ENCODE results near the gene FAM43A.

The FAM43A gene

DNA sequence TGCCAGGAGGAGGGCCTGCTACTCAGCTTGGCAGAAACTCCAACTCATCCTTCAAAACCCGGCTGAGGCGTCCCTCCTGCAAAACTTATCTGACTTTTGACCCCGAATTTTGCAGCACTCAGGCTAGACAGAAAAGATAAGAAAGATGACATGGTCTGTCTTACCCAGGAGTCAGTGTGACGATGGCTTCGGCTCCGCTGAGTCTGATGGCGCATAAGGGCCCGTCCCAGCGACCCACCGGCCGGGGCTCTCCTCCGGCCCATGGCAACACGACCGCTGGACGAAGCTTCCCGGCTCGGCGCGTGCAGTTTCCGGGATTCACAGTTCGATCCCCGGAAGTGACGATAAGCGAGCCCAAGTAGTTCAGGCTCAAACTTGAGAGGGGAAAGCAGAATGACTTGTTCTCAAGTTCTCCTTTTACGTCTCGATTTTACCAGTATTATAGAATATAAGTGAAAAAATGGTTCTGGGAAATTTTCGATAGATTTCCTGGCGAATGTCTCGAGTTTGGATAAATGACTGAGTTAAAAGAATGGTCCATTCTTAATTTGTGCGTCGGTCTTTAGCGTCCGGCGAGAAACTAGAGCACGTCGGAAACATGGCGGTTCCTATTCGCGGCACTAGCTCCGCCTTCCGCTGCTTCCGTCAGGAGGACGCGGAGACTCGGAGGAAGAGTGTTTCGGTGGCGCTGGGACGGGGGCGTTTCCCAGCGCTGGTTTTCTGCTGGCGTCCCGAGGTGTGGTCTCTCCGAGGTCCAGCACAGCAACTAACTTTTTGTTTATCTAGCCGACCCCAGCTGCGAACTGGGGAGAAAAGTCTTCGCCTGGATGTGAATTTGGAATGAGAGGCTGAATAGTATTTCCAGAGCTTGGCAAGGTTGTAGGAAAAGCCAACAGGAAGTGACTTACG lies 13.5 kb upstream of the FAM43A start, which contains the start of gene LSG1:
Gene LSG1, minus strand, starts transcription at position 292 of the 909 bp plus-strand sequence. Its CDS starts 29 bp downstream, at position 263.
- Histone ChIP-seq H4K20me1 (ENCODE audit: insufficient read depth) (peaks cover 7% of the 10 kb centered on the region), H3K36me3 (ENCODE audit: insufficient read depth) (no peaks in the 10 kb centered on the region; the same call in 1 of the 2 replicates), H3K4me1 (ENCODE audit: low read depth, poor library complexity, severe bottlenecking) (peaks cover 16% of the 10 kb centered on the region), H3K9ac (peak within 1 kb of the TSS; percentile 61), H3K79me2 (ENCODE audit: insufficient read depth, low read depth) (peaks cover 41% of the 10 kb centered on the region), H3K27ac (peak within 1 kb of the TSS; percentile 62), H3K27me3 (ENCODE audit: insufficient read depth, low read depth) (no peaks in the 10 kb centered on the region), H3K4me3 (IDR thresholded peaks at IDR 0.05; ENCODE audit: insufficient read depth, low read depth, low read length) (no peak within 1 kb of the TSS), H3K4me2 (peak within 1 kb of the TSS; percentile 89), H2AFZ (ENCODE audit: low read depth) (peak within 1 kb of the TSS; percentile 60)
- TF ChIP-seq CTCF (conservative IDR thresholded peaks at IDR 0.05; ENCODE audit: low read depth, low read length): no peak

- Histone ChIP-seq H3K36me3 (ENCODE audit: insufficient read depth) (no peaks in the 10 kb centered on the region; the same call in 1 of the 2 replicates), H3K9ac (peak overlapping the region; percentile 61; the same call in 1 of the 2 replicates), H3K4me1 (ENCODE audit: low read depth, poor library complexity, severe bottlenecking) (peaks cover 16% of the 10 kb centered on the region), H3K27me3 (ENCODE audit: insufficient read depth, low read depth) (no peaks in the 10 kb centered on the region), H3K27ac (peak overlapping the region; percentile 62; the same call in 1 of the 2 replicates), H3K79me2 (ENCODE audit: insufficient read depth, low read depth) (peaks cover 41% of the 10 kb centered on the region), H3K4me3 (IDR thresholded peaks at IDR 0.05; ENCODE audit: insufficient read depth, low read depth, low read length) (no peak overlapping the region), H2AFZ (ENCODE audit: low read depth) (peak overlapping the region; percentile 60), H4K20me1 (ENCODE audit: insufficient read depth) (peaks cover 7% of the 10 kb centered on the region), H3K4me2 (peak overlapping the region; percentile 89)
- TF ChIP-seq CTCF (conservative IDR thresholded peaks at IDR 0.05; ENCODE audit: low read depth, low read length): 0 out of 2 replicates have a peak, but pooled peaks have one; percentile 0
These were observed 12.8 kb upstream of the FAM43A start for GRCh38 chr3:194672876-194673275.

DNA sequence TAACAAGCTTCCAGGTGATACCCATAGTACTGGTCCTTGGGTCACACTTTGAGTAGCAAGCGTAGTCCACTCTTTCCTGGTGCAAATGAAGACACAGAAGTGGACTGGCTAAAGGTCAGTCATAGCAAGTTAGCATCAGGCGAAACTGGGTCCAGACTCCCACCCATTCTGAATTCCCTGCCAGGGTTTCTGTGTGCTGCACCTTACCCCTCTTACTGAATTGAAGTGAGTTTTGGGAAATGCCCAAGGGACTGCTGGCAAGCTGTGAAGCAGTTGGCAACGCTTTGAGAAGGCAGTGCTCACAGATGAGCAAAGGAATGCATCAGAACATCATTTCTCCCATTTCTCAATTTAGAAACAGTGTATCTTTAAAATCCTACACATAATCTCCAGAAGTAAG lies 11.9 kb upstream of the FAM43A start:
- no peaks in the 10 kb centered on the region for H3K27me3 ChIP-seq (ENCODE audit: insufficient read depth, low read depth)
- H3K9ac ChIP-seq: no peak overlapping the region
- peaks cover 16% of the 10 kb centered on the region for H3K4me1 ChIP-seq (ENCODE audit: low read depth, poor library complexity, severe bottlenecking)
- H3K4me2 ChIP-seq: no peak overlapping the region
- H3K36me3 ChIP-seq (ENCODE audit: insufficient read depth): no peaks in the 10 kb centered on the region; the same call in 1 of the 2 replicates
- H2AFZ ChIP-seq (ENCODE audit: low read depth): no peak overlapping the region
- no peak for TF ChIP-seq CTCF (conservative IDR thresholded peaks at IDR 0.05; ENCODE audit: low read depth, low read length)
- peaks cover 7% of the 10 kb centered on the region; the same call in 1 of the 2 replicates for H4K20me1 ChIP-seq (ENCODE audit: insufficient read depth)
- no peak overlapping the region for H3K27ac ChIP-seq
- H3K4me3 ChIP-seq (IDR thresholded peaks at IDR 0.05; ENCODE audit: insufficient read depth, low read depth, low read length): no peak overlapping the region
- peaks cover 32% of the 10 kb centered on the region for H3K79me2 ChIP-seq (ENCODE audit: insufficient read depth, low read depth)

GRCh38 chr3:194675081-194675640 lies 10.5 kb upstream of the FAM43A start:
- Histone ChIP-seq H3K4me2 (no peak overlapping the region), H3K36me3 (ENCODE audit: insufficient read depth) (no peaks in the 10 kb centered on the region), H3K27ac (no peak overlapping the region), H3K4me3 (IDR thresholded peaks at IDR 0.05; ENCODE audit: insufficient read depth, low read depth, low read length) (no peak overlapping the region), H3K27me3 (ENCODE audit: insufficient read depth, low read depth) (no peaks in the 10 kb centered on the region), H2AFZ (ENCODE audit: low read depth) (no peak overlapping the region), H3K79me2 (ENCODE audit: insufficient read depth, low read depth) (peaks cover 18% of the 10 kb centered on the region), H3K9ac (no peak overlapping the region), H4K20me1 (ENCODE audit: insufficient read depth) (peaks cover 6% of the 10 kb centered on the region; the same call in 1 of the 2 replicates), H3K4me1 (ENCODE audit: low read depth, poor library complexity, severe bottlenecking) (peaks cover 15% of the 10 kb centered on the region)
- TF ChIP-seq CTCF (conservative IDR thresholded peaks at IDR 0.05; ENCODE audit: low read depth, low read length): no peak
